ENCODE data around the gene ST8SIA1. TPM values are rescaled to one million over a fixed set of nuclear protein-coding genes. Genes with fewer than 3 reads are reported as not detected.

ST8SIA1 gene
- total RNA-seq, 1 donor from 2014 or later = 2.4 TPM

DNA sequence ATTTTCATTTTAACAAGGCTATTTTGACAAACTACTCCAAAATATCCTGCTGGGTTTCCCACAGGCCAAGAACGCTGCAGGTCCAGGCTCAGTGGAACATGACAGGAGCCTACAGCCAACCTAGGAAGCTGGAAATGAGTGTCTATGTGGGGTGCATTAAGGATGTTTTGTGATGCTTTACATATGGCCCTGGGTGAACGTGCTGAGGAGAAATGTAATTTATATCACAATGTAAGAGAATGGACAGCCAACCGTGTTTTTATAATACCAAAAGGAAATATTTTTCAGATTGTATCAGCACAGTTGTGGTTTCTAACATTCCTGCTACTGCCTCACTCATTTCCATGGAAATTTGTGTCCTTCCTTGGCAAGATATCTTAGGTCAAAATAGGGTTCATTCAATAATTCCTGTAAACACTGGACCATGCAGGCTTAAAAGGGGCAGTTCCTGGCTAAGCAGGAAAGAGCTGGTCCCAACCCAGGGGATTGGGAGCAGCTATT, 51.5 kb downstream of the ST8SIA1 start:
- no peak for DNase-seq (ENCODE audit: low spot score)

DNA sequence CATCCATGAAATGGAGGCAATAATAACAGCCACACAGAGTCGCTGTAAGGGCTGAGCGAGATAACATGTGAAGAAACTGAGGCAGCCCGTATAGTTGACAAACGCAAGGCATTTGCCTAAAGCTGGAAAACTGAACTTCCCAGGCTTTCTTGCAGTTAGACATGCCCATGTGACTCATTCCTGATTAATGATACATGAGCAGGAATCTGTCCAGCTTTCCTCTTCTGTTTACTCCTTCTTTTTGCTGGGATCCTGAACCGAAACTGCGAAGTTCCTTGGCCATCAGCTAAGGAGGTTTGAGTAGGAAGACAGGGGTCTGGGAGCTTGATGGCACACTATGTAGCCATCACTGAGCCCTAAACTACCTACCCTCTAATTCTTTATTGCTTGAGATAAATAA, 52.2 kb downstream of the ST8SIA1 start:
- no peak for DNase-seq (ENCODE audit: low spot score)

DNA sequence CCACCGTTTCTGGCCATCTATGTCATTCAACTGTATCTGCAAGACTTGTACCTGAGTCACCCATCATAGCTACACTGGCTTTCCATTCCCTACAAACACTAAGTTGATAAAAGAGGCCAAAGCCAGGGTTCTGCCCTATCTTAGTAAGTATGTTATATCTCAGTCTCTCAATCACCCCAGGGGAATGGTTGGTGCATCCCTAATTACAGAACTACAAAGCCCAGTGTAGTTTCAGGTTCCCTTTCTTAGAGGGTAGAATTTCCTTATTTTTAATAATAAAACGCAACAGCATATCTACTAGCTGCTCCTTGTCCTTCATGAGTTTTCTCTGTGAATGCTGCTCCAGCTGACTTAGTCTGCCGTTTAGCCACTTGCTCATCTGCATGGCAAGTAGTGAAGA, 57.6 kb downstream of the ST8SIA1 start:
- no peak for DNase-seq (ENCODE audit: low spot score)

DNA sequence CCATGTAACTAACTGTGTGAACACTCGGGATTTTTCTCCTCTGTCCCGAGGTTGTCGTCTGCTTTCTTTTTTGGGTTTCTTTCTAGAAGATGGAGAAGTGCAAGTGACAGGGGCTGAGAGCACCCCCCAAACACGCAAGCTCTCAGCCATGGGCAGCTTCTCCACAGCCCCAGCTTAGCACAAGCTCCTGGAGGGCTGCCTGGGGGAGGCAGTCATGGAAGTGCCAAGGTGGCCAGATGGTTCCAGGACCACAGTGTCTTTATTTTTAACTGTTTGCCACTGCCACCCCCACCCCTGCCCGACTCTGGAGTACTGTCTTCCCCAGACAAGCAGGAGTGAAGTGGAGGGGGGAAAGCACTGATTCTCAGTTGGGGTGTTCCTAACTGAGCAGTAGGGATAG, 58.2 kb downstream of the ST8SIA1 start:
- no peak for DNase-seq (ENCODE audit: low spot score)

DNA sequence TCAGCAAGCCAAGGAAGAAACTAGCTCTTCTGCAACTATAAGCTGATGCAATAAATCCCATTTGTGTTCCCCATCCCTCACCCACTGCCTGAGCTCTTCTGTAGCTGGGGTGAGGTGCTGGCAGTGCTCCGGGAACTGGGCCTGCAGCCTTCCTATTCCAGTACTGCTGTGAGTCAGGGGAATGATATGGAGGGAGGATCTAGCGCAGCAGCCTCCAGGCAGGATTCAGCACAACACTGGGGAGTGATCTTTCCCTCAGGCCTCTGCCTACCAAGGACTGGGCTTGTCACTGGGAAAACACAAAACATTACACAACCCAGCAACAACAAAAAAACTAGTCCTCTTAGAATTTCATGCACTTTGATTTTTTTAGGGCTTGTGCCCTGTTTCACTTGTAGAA, 58.7 kb downstream of the ST8SIA1 start:
- DNase-seq (ENCODE audit: low spot score) = peak; percentile 80

DNA sequence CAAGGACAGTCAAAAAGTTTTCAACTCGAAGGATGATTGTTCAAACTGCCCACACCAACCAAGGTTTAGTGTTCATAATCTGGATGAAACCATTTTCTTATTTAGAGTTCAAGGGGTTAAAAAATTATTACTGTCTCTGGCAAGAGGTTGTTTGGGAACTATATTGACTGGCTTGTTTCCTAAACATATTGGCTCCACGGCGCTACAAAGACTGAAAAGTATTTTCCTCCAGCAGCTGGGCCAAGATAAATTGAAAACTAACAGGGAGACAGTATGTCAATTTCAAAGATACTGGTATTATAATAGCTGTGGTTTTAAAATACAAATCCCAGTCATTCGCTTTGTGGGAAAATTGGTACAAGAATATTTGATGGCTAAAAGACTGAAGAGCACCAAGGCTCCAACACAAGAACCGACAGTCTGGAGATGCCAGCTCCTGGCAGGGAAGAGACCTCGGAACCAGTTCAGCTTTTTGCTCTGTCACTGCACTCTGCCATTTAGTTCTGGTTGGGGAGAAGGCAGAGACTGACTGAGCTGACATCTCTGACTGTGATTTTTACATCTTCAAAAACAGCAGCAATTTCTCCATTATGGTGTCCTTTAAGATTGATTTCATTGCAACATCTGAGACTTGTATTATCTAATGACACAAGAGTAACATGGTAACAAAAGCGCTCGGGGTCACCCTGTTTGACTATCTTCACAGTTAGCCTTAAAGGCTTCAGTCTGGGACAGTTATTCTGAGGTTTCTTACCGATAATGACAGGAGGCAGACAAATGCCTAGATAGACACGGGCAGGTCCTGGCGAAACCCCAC, 62.0 kb downstream of the ST8SIA1 start:
- DNase-seq (ENCODE audit: low spot score) = no peak

DNA sequence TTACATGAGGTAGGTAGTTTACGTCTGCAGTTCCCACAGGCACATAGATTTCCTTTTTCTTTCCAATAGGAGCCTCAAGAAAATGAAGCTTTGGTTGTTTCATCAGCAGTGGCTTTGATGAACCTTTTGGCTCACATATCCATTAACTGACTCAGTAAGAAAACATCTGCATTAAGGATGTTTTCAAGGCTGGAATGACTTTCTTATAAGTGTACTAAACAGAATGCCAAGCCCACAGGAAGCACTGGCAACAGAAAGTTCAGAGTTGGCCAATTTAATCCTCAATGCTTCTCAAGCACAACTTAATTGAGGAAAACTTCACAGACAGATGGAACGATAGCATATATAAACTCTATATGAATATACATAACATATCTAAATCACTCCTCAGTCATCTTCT, 63.5 kb downstream of the ST8SIA1 start:
- no peak for DNase-seq (ENCODE audit: low spot score)

DNA sequence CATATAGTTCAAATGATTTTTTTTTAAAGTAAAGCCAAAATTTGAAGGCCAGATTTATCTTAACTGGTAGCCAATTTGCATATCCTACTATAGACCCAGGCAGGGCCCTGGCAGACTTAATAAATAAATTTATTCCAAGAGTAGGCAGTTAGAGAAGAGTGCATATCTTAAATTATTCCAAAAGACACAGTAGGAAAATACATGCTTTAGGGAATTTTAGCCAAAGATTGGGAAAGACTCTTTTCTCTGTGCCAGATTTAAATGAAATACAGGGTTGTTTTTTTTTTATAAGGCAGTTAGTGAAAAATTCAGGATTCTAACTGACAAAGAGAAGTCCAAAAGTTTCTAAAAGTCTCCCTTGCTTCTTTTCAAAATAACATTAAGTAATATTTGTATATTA, 65.5 kb downstream of the ST8SIA1 start:
- DNase-seq (ENCODE audit: low spot score) = no peak

DNA sequence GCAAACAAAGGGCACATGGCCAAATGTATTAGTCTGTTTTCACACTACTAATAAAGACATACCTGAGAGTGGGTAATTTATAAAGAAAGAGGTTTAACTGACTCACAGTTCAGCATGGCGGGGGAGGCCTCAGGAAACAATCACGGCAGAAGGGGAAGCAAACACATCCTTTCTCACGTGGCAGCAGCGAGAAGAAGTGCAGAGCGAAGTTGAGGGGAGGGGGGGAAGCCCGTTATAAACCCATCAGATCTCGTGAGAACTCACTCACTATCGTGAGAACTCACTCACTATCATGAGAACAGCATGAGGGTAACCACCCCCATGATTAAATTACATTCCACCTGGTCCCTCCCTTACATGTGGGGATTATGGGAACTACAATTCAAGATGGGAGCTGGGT, 66.1 kb downstream of the ST8SIA1 start:
- no peak for DNase-seq (ENCODE audit: low spot score)

DNA sequence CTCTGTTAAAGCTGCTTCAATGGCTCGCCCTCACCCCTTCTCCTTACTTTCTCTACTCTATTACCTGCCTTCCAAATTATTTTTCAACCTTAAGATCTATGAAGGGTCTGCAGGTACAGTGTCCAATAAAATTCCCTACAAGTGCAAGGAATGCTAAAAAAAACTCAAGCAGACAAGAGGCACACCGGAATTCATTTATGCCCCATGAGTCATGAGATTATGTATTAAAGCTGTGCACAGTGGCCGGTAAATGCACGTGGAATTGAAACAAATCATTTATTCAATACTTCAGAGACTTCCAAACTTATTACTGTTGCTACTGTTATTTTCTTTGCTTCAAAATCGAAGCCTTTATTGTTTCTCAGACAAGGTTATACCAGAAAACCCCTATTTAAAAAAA, 68.4 kb downstream of the ST8SIA1 start:
- no peak for DNase-seq (ENCODE audit: low spot score)

DNA sequence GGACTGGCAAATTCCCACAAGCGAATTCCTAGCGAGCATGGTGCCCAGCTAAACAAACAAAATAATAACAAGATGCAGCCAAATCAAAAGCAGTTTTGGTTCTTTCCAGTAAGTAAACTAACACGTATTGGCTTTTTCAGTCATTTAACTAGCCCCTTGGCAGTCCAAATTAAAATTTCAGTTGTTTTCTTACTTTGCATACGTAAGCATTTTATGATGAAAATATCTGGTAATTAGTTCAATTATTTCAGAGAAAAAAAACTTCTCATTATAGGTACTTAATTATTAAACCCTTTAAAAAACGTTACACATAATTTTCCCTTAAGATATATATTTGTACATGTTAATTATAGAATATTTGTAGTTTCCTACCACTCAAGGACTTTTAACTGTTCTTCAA, 70.1 kb downstream of the ST8SIA1 start:
- no peak for DNase-seq (ENCODE audit: low spot score)

DNA sequence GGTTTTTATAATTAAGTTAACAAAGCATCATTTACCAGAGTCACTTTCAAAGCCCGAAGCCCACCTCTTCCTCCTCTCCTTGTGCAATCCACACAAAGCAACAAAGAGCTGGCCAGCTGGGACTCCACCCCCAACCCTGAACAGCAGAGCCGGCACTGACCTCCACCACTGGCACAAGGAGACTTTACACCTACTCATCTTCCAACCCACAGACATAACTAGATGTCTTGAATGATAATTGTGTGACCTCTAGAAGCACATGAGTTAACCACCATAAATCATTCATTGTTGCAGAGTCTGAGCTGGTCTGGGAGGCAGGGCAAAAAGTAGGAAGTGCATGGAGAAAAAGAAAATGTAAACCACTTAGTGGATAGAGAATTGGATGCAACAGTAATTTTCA, 72.2 kb downstream of the ST8SIA1 start:
- no peak for DNase-seq (ENCODE audit: low spot score)

DNA sequence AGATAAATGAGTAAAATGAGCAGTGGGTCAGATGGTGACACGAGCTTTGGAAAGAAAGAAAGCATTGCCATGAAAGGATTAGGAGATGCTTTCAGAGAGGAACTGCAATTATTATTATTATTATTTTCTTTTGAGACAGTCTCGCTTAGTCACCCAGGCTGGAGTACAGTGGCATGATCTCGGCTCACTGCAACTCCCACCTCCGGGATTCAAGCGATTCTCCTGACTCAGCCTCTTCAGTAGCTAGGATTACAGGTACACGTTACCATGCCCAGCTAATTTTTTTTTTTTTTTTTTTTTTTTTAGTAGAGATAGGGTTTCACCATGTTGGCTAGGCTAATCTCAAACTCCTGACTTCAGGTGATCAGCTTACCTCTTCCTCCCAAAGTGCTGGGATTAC, 77.4 kb downstream of the ST8SIA1 start:
- DNase-seq (ENCODE audit: low spot score) = no peak

DNA sequence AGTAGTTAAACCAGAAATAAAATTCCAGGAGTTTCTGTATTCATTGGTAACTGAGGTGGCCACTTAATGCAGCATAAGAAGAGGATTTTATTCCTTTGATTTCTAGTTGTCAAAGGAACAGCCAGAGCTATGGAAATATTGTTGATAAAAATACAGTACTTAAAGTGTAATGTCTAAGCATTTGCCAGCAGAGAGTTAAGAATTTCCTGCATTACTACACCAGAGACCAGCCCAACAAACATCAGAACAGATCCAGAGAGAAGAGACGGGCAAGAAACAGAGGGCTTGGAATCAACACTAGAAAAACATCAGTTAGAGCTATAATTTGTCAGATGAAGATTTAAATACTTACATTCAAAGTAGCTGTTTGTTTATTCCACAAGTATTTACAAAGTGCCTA, 77.9 kb downstream of the ST8SIA1 start:
- no peak for DNase-seq (ENCODE audit: low spot score)

DNA sequence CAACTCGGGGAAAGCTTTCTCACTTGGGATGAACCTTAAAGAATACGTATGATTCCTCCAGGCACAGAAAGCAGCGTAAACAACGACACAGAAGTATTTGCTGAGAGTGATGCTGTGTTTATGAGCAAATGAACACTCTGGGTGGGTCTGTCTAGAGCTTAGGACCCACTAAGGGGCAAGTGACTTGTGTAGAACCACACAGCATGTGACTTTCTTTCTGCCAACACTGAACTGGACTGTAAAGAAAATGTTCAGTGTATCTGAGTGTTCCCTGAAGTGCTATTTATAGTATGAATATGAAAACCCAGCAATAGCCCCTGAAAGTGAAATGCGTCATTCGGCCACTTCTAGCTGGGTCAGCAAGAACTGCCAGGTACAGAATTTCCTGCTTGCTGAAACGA, 78.5 kb downstream of the ST8SIA1 start:
- DNase-seq (ENCODE audit: low spot score) = no peak

DNA sequence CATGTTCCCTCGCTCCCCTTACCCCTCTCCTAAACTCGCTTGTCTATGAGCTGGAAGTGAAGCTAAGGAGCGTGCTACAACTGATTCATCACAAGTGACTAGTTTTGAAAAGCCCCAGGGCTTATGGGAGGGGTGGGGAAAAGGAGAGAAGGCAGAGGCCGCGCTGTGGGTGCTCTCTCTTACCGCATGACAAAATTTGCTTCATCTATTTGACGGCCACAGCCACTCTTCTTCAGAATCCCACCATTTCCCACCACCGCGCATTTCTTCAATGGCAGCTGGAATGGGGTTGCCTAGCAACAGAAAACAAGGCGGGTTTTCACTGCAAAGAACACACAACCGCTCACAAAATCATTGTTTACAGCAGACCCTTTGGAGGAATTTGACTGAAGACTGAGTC, 79.4 kb downstream of the ST8SIA1 start:
- DNase-seq (ENCODE audit: low spot score) = no peak

DNA sequence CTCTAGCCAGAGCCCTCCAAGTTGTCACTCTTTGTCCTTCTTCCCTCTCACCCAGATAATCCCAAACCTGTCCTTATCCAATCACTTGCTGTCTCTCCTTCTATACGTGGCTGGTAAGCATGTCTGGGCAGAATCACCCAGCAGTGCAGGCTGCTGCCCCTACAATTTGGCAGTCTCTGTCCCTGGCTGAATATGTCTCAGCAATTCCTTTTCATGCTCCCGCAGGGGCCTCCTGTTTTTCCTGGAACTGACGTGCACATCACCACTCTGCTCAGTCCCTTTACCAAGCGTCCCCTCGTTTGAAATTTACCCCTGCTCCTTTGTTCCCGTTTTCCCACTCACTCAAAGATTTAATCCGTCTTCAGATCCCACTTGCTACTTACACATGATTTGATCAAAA, 80.0 kb downstream of the ST8SIA1 start:
- no peak for DNase-seq (ENCODE audit: low spot score)

DNA sequence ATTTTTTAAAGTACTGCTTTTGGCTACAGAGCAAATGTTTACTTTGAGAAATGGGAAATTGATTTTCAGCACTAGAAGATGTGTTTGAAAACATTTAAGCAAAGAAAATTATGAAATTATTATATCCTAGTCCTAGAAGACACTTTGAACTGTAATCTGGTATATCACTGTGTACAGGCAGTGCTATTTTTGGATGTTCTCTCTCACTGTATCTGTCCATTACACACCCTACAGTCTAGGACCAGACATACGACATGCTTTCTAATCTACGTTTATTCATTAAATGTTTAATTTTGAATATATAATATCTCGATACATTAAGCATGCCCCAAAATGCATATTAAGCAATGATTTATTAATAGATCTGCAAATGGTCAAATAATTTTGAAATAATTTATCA, 82.5 kb downstream of the ST8SIA1 start:
- DNase-seq (ENCODE audit: low spot score) = no peak

DNA sequence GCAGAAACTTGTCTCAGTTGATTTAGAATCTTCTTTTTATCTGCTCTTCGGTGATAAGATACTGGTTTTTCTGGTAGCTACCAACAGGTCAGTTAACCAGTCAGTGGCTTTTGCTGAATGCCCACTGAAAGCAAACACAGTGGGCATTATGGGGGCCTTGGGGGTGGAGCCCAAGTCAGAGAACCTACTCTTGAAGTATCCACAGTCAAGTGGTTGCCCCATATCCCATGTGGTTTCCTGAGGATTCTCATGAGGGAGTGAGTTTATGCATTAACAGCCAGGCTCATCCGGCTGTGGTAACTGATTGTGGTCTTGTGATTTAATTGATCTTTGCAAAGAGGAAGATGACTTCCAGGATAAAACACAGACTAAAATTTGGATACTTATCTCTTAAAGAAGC, 83.7 kb downstream of the ST8SIA1 start:
- DNase-seq (ENCODE audit: low spot score) = no peak

DNA sequence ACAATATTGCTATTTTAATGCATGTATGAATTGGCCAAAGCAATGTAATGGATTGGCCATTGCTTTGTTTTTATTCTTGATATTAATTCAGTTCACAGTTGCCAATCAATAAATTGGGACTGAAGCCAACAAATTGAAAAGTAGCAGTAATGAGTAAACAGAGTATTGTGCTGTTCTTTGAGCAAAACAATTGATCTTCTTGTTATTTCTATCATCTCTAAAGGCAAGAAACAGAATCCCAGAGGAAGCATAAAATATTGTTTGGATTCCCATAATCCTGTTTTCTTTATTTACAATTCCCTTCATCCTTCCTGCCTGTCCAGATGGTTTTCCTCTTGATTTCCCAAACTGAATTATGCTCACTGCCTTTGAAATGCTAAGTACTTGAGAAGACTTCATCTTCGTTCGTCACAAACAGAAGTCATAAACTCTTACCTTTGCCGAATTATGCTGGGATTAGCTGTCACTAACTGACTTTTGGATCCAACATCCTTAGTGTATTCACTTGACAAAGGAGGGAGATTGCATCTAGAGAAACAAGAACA, 85.9 kb downstream of the ST8SIA1 start:
- no peak for DNase-seq (ENCODE audit: low spot score)

DNA sequence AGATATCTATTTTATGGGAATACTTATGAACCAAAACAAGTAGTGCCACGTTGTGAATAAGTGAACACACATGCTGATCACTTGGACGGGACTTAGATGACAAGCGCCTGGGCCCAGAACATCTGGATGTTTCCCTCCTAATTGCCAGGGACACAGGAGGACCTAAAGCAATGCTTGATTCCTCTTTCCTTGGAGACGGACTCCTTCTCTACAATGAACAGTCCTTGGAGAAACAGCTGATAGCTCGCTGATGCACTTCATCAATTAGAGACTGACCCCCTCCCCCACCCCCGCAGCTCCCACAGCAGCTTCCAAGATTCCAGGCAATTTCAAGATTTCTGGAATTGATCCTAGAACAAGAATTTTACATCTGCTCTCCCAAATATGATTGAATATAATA, 86.4 kb downstream of the ST8SIA1 start:
- DNase-seq (ENCODE audit: low spot score) = no peak

DNA sequence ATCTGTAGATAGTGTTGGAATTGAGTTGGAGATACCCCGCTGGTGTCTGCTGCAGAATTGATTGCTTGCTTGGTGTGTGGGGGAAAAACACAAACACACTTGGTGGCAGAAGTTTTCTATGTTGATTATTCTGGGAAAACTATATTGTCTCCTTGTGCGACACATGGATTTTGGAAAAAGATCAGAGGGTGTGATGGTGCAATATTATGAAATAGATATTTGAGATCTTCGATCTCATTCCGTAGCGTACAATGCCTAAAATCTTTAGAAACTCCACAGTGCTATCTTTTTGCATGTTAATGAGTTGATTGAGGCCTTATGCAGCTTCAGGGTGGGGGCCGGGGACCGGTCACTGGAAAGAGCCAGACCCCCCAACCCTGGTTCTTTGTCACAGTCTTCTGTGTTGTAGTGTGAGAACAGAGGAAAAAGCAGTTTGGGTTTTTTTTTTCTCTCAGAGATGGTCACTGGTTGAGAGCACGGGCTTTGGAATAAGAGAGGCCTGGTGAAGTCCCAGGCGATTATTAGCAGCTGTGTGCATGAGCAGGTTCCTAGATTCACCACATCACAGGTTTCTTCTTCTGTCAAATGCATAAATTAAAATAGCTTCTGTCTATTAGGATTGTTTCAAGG, 88.2 kb downstream of the ST8SIA1 start:
- DNase-seq (ENCODE audit: low spot score) = no peak

DNA sequence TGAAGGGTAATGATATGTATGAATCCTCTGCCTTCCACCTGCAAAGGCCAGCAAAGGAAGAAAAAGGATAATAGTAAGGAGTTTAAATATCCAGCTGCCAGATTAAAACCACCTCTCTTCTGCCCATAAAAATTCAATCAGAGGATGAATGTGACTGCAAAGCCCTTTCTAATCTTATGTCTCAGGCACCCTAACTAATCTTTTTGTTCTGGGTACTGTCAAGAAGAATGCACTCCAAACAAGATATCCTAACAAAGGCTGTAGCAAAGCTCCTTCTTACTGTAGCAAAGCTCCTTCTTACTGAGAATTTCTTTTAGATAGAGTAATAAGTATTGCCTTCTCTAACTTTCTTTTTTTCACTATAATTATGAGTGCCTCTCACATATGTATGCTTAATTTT, 91.8 kb downstream of the ST8SIA1 start:
- no peak for DNase-seq (ENCODE audit: low spot score)

Data from mucosa of gallbladder (tissue), 1 donor.